Activated CD8-positive, alpha-beta memory T cell treated with anti-CD3 and anti-CD28 coated beads, Interleukin-2, amount 10 ng/mL, durations not matched to agents 7 days and 5 days (primary cell): ENCODE results near the gene TBX3. TPM values are rescaled to one million over a fixed set of nuclear protein-coding genes. Genes with fewer than 3 reads are reported as not detected.

Source experiments
- ATAC-seq: fragments of 150-1000 bp; cut with Tn5 transposase; one replicate; pipeline ENCODE4 v1.10.0; 2021; ENCODE audit warnings: moderate library complexity
- CTCF ChIA-PET: fragments of 350-600 bp; sonication (Branson Sonifier 250); formaldehyde crosslinking; loops from one replicate; lab custom pipeline; 2021; ENCODE audit warnings: antibody characterized with exemption; lab: Charles Lee
- DNase-seq: peaks from one replicate; pipeline ENCODE4 v3.0.0-alpha.2; 2020
- H3K27ac Mint-ChIP-seq: one replicate; pipeline ENCODE4 v1.8.0; 2021; ENCODE audit warnings: mild to moderate bottlenecking, mixed read lengths
- H3K27me3 Mint-ChIP-seq: one replicate; pipeline ENCODE4 v1.8.0; 2021; ENCODE audit warnings: mixed read lengths
- H3K36me3 Mint-ChIP-seq: one replicate; pipeline ENCODE4 v1.8.0; 2021; ENCODE audit warnings: mild to moderate bottlenecking, mixed read lengths
- H3K4me1 Mint-ChIP-seq: one replicate; pipeline ENCODE4 v1.8.0; 2021; ENCODE audit warnings: mixed read lengths
- H3K4me3 Mint-ChIP-seq: one replicate; pipeline ENCODE4 v1.8.0; 2021; ENCODE audit warnings: mild to moderate bottlenecking, moderate library complexity, mixed read lengths
- H3K9me3 Mint-ChIP-seq: one replicate; pipeline ENCODE4 v1.8.0; 2022; ENCODE audit warnings: low read depth, mixed read lengths
- total RNA-seq, 2 experiments: library from RNA; stranded (reverse); gene quantifications; one replicate each; pipeline ENCODE4 v1.2.3, GENCODE V29; 2021

The TBX3 gene
- total RNA-seq, 2 experiments from 2014 or later: not detected

- Mint-ChIP-seq H3K27ac (peak overlapping the region; percentile 31), H3K4me1 (peaks cover 14% of the 10 kb centered on the region), H3K4me3 (peak overlapping the region; percentile 38), H3K27me3 (peaks cover 91% of the 10 kb centered on the region), H3K36me3 (peaks cover 6% of the 10 kb centered on the region), H3K9me3 (no peaks in the 10 kb centered on the region)
- DNase-seq (no peak), ATAC-seq (no peak)
- CTCF ChIA-PET: interaction anchor here (1.2 kb wide), 1 partner anchor 13 kb away, joined by 4 read pairs; no protein-coding TSS in a partner anchor
These were observed 272 bp downstream of the TBX3 start for GRCh38 chr12:114683709-114684097.

- H3K4me1 Mint-ChIP-seq: peaks cover 14% of the 10 kb centered on the region
- DNase-seq (no peak), ATAC-seq (no peak)
- no peak overlapping the region for H3K27ac Mint-ChIP-seq
- peak overlapping the region; percentile 38 for H3K4me3 Mint-ChIP-seq
- H3K9me3 Mint-ChIP-seq: no peaks in the 10 kb centered on the region
- H3K36me3 Mint-ChIP-seq: peaks cover 6% of the 10 kb centered on the region
- CTCF ChIA-PET: interaction anchor here (1.2 kb wide), 1 partner anchor 12 kb away, joined by 4 read pairs; no protein-coding TSS in a partner anchor
- peaks cover 85% of the 10 kb centered on the region for H3K27me3 Mint-ChIP-seq
These were observed 928 bp downstream of the TBX3 start for GRCh38 chr12:114682785-114683708.

- ATAC-seq (no peak), DNase-seq (no peak)
- H3K36me3 Mint-ChIP-seq: peaks cover 6% of the 10 kb centered on the region
- peaks cover 81% of the 10 kb centered on the region for H3K27me3 Mint-ChIP-seq
- H3K27ac Mint-ChIP-seq: no peak overlapping the region
- CTCF ChIA-PET: no interaction called here
- H3K9me3 Mint-ChIP-seq: no peaks in the 10 kb centered on the region
- H3K4me3 Mint-ChIP-seq: no peak overlapping the region
- peaks cover 14% of the 10 kb centered on the region for H3K4me1 Mint-ChIP-seq
These were observed 1.7 kb downstream of the TBX3 start for GRCh38 chr12:114682106-114682784.

- no peak for DNase-seq
- Mint-ChIP-seq H3K27me3 (peaks cover 71% of the 10 kb centered on the region), H3K27ac (peak overlapping the region; percentile 8), H3K4me3 (no peak overlapping the region), H3K4me1 (peaks cover 14% of the 10 kb centered on the region), H3K9me3 (no peaks in the 10 kb centered on the region), H3K36me3 (peaks cover 6% of the 10 kb centered on the region)
- CTCF ChIA-PET: no interaction called here
- ATAC-seq: no peak
These were observed 2.7 kb downstream of the TBX3 start for GRCh38 chr12:114681116-114681871.

- ATAC-seq (no peak), DNase-seq (no peak)
- Mint-ChIP-seq H3K4me3 (no peak overlapping the region), H3K27me3 (peaks cover 67% of the 10 kb centered on the region), H3K36me3 (peaks cover 6% of the 10 kb centered on the region), H3K4me1 (peaks cover 14% of the 10 kb centered on the region), H3K27ac (no peak overlapping the region), H3K9me3 (no peaks in the 10 kb centered on the region)
- CTCF ChIA-PET: no interaction called here
These were observed 3.3 kb downstream of the TBX3 start for GRCh38 chr12:114680604-114681069.

GRCh38 chr12:114679942-114680341 lies 4.0 kb downstream of the TBX3 start:
- no peak for ATAC-seq
- no peaks in the 10 kb centered on the region for H3K9me3 Mint-ChIP-seq
- peaks cover 4% of the 10 kb centered on the region for H3K36me3 Mint-ChIP-seq
- DNase-seq: no peak
- H3K27me3 Mint-ChIP-seq: peaks cover 65% of the 10 kb centered on the region
- H3K4me3 Mint-ChIP-seq: no peak overlapping the region
- peaks cover 14% of the 10 kb centered on the region for H3K4me1 Mint-ChIP-seq
- H3K27ac Mint-ChIP-seq: no peak overlapping the region
- CTCF ChIA-PET: no interaction called here

- peaks cover 3% of the 10 kb centered on the region for H3K36me3 Mint-ChIP-seq
- DNase-seq (no peak), ATAC-seq (no peak)
- CTCF ChIA-PET: no interaction called here
- peaks cover 67% of the 10 kb centered on the region for H3K27me3 Mint-ChIP-seq
- H3K4me3 Mint-ChIP-seq: no peak overlapping the region
- H3K27ac Mint-ChIP-seq: no peak overlapping the region
- H3K9me3 Mint-ChIP-seq: no peaks in the 10 kb centered on the region
- peaks cover 12% of the 10 kb centered on the region for H3K4me1 Mint-ChIP-seq
These were observed 4.5 kb downstream of the TBX3 start for GRCh38 chr12:114679452-114679875.

GRCh38 chr12:114678718-114679117 lies 5.3 kb downstream of the TBX3 start:
- H3K27ac Mint-ChIP-seq: no peak overlapping the region
- CTCF ChIA-PET: no interaction called here
- no peaks in the 10 kb centered on the region for H3K9me3 Mint-ChIP-seq
- ATAC-seq: no peak
- no peak overlapping the region for H3K4me3 Mint-ChIP-seq
- H3K36me3 Mint-ChIP-seq: peaks cover 1% of the 10 kb centered on the region
- DNase-seq: no peak
- H3K27me3 Mint-ChIP-seq: peaks cover 64% of the 10 kb centered on the region
- H3K4me1 Mint-ChIP-seq: peaks cover 6% of the 10 kb centered on the region

- H3K27ac Mint-ChIP-seq: no peak overlapping the region
- CTCF ChIA-PET: no interaction called here
- peaks cover under 1% of the 10 kb centered on the region for H3K4me1 Mint-ChIP-seq
- H3K36me3 Mint-ChIP-seq: peaks cover 1% of the 10 kb centered on the region
- H3K27me3 Mint-ChIP-seq: peaks cover 64% of the 10 kb centered on the region
- ATAC-seq (no peak), DNase-seq (no peak)
- H3K9me3 Mint-ChIP-seq: no peaks in the 10 kb centered on the region
- H3K4me3 Mint-ChIP-seq: no peak overlapping the region
These were observed 5.9 kb downstream of the TBX3 start for GRCh38 chr12:114678028-114678427.

GRCh38 chr12:114676142-114676741 lies 7.7 kb downstream of the TBX3 start:
- no peak overlapping the region for H3K4me3 Mint-ChIP-seq
- no peak for ATAC-seq
- H3K9me3 Mint-ChIP-seq: no peaks in the 10 kb centered on the region
- peaks cover 1% of the 10 kb centered on the region for H3K36me3 Mint-ChIP-seq
- no peak overlapping the region for H3K27ac Mint-ChIP-seq
- CTCF ChIA-PET: no interaction called here
- H3K4me1 Mint-ChIP-seq: no peaks in the 10 kb centered on the region
- DNase-seq: no peak
- peaks cover 64% of the 10 kb centered on the region for H3K27me3 Mint-ChIP-seq

GRCh38 chr12:114674251-114675047 lies 9.5 kb downstream of the TBX3 start:
- ATAC-seq: no peak
- no peak for DNase-seq
- Mint-ChIP-seq H3K27ac (no peak overlapping the region), H3K4me1 (no peaks in the 10 kb centered on the region), H3K4me3 (no peak overlapping the region), H3K27me3 (peaks cover 64% of the 10 kb centered on the region), H3K9me3 (no peaks in the 10 kb centered on the region), H3K36me3 (peaks cover 1% of the 10 kb centered on the region)
- CTCF ChIA-PET: interaction anchor here (1.3 kb wide), 1 partner anchor 12 kb away, joined by 4 read pairs; no protein-coding TSS in a partner anchor

- Mint-ChIP-seq H3K9me3 (no peaks in the 10 kb centered on the region), H3K27me3 (peaks cover 65% of the 10 kb centered on the region), H3K27ac (no peak overlapping the region), H3K4me1 (no peaks in the 10 kb centered on the region), H3K36me3 (peaks cover 1% of the 10 kb centered on the region), H3K4me3 (no peak overlapping the region)
- ATAC-seq (no peak), DNase-seq (no peak)
- CTCF ChIA-PET: interaction anchor here (1.3 kb wide), 1 partner anchor 11 kb away, joined by 4 read pairs; no protein-coding TSS in a partner anchor
These were observed 10.1 kb downstream of the TBX3 start for GRCh38 chr12:114673901-114674250.
